ENCODE data around the gene CLCN5.

DNA sequence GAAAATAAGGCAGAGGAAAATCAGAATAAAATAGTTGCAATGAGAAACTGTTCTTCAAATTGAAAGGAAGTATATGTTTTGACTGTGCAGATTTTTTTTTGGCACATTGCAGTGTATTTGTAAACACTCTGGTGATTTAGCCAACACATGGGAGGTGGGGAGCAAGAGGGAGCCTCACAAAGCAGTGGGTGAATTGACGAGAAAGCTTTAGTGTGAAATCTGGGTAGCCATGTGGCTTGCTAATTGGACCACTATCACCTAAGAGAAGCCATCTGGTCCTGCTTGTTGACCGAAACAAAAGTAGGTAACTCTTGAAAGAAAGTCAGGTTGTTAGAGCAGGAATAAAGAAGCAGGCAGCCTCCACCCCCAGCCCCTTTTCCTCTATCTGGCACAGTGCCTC, 10.4 kb downstream of the CLCN5 start:
- TF ChIP-seq POLR2A (IDR thresholded peaks at IDR 0.05) (no peak), POLR2AphosphoS5 (IDR thresholded peaks at IDR 0.05) (no peak)
- TF ChIP-seq, protein P1, sequence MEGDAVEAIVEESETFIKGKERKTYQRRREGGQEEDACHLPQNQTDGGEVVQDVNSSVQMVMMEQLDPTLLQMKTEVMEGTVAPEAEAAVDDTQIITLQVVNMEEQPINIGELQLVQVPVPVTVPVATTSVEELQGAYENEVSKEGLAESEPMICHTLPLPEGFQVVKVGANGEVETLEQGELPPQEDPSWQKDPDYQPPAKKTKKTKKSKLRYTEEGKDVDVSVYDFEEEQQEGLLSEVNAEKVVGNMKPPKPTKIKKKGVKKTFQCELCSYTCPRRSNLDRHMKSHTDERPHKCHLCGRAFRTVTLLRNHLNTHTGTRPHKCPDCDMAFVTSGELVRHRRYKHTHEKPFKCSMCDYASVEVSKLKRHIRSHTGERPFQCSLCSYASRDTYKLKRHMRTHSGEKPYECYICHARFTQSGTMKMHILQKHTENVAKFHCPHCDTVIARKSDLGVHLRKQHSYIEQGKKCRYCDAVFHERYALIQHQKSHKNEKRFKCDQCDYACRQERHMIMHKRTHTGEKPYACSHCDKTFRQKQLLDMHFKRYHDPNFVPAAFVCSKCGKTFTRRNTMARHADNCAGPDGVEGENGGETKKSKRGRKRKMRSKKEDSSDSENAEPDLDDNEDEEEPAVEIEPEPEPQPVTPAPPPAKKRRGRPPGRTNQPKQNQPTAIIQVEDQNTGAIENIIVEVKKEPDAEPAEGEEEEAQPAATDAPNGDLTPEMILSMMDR (IDR thresholded peaks at IDR 0.05): no peak

Data from prostate gland (tissue), 2 donors.